PC-3 (cell line): ENCODE data around the gene SYNGR2. TPM values are rescaled to one million over a fixed set of nuclear protein-coding genes. Genes with fewer than 3 reads are reported as not detected.
A peak's percentile ranks its signal among the peaks of the same experiment; 100 is the strongest.

ENCODE experiments used
- ATAC-seq: fragments of 200-7000 bp; cut with Tn5 transposase; 2 replicates; pipeline ENCODE4 v1.9.1; 2020; ENCODE audit warnings: mild to moderate bottlenecking, moderate library complexity
- BruUV-seq: library from RNA; stranded (reverse); fragments of 400-500 nt; replicated peaks from 2 replicates; lab custom pipeline; 2021; lab: Mats Ljungman, UMichigan
- CTCF ChIA-PET: fragments of 300-600 bp; sonication (Branson Sonifier 250); formaldehyde crosslinking; loops from one replicate; lab custom pipeline; 2022; ENCODE audit warnings: antibody characterized with exemption; lab: Charles Lee
- POLR2A ChIA-PET: fragments of 300-600 bp; sonication (Branson Sonifier 250); formaldehyde crosslinking; loops from one replicate; lab custom pipeline; 2022; ENCODE audit warnings: antibody characterized with exemption; ENCODE audit not compliant: unreplicated experiment; lab: Charles Lee
- DNase-seq: peaks from one replicate; pipeline ENCODE4 v3.0.0-alpha.2; 2015
- H2AFZ ChIP-seq: fragments of 300-600 bp; sonication (generic); 2 replicates; pipeline ENCODE4 v1.6.0; 2016; ENCODE audit warnings: antibody characterized with exemption, low read length
- H3F3A ChIP-seq: fragments of 300-600 bp; sonication (generic); one replicate; pipeline ENCODE4 v1.6.0; 2017; ENCODE audit warnings: antibody characterized with exemption, low read length, control low read depth, mild to moderate bottlenecking; ENCODE audit not compliant: unreplicated experiment
- H3K27ac ChIP-seq: fragments of 300-600 bp; sonication (generic); 2 replicates; pipeline ENCODE4 v1.5.1; 2016; ENCODE audit warnings: mild to moderate bottlenecking, low read length
- H3K27me3 ChIP-seq: fragments of 300-600 bp; sonication (generic); 2 replicates; pipeline ENCODE4 v1.6.1; 2016; ENCODE audit warnings: low read length, mixed read lengths
- H3K36me3 ChIP-seq: fragments of 300-600 bp; sonication (generic); 2 replicates; pipeline ENCODE4 v1.6.1; 2016; ENCODE audit warnings: low read depth, mixed run types, low read length, mixed read lengths
- H3K4me1 ChIP-seq: fragments of 300-600 bp; sonication (generic); 2 replicates; pipeline ENCODE4 v1.5.1; 2016; ENCODE audit warnings: low read length; ENCODE audit not compliant: insufficient read depth
- H3K4me2 ChIP-seq: fragments of 300-600 bp; sonication (generic); 2 replicates; pipeline ENCODE4 v1.6.0; 2016; ENCODE audit warnings: low read length
- H3K4me3 ChIP-seq: fragments of 300-600 bp; sonication (generic); 2 replicates; pipeline ENCODE4 v1.5.1; 2016; ENCODE audit warnings: mild to moderate bottlenecking, low read length, mixed read lengths
- H3K79me2 ChIP-seq: fragments of 300-600 bp; sonication (generic); 2 replicates; pipeline ENCODE4 v1.6.1; 2017; ENCODE audit warnings: low read length, mixed read lengths
- H3K9ac ChIP-seq: fragments of 300-600 bp; sonication (generic); 2 replicates; pipeline ENCODE4 v1.6.0; 2016; ENCODE audit warnings: mild to moderate bottlenecking, low read length
- H3K9me2 ChIP-seq: fragments of 300-600 bp; sonication (generic); replicated peaks from 2 replicates; pipeline ENCODE4 v1.6.1; 2016; ENCODE audit warnings: mixed run types, low read length, mixed read lengths
- H3K9me3 ChIP-seq: fragments of 300-600 bp; sonication (generic); 2 replicates; pipeline ENCODE4 v1.6.1; 2016; ENCODE audit warnings: low read length, mixed read lengths
- H4K20me1 ChIP-seq: fragments of 300-600 bp; sonication (generic); 2 replicates; pipeline ENCODE4 v1.6.1; 2016; ENCODE audit warnings: low read length, mixed read lengths
- CTCF ChIP-seq: fragments of 300-600 bp; sonication (generic); conservative IDR thresholded peaks from 2 replicates; pipeline ENCODE4 v1.5.1; 2017; ENCODE audit warnings: antibody characterized with exemption, low read depth, mild to moderate bottlenecking, low read length
- EZH2 ChIP-seq: fragments of 300-600 bp; sonication (generic); IDR thresholded peaks from one replicate; pipeline ENCODE4 v1.6.1; 2017; ENCODE audit warnings: antibody characterized with exemption, mild to moderate bottlenecking, low read length; ENCODE audit not compliant: unreplicated experiment
- EZH2phosphoT487 ChIP-seq: fragments of 300-600 bp; sonication (generic); IDR thresholded peaks from 2 replicates; pipeline ENCODE4 v1.6.1; 2018; ENCODE audit warnings: mild to moderate bottlenecking, antibody characterized with exemption, low read length, borderline replicate concordance
- intact Hi-C: fragments of 100-400 bp; cut with micrococcal nuclease; formaldehyde crosslinking; loops from 2 replicates; pipeline ENCODE4 v1.9.0; 2023
- total RNA-seq: library from RNA; depleted of rRNA; stranded (reverse); fragments of >200 nt; gene quantifications from 2 replicates; pipeline ENCODE4 v1.2.3, GENCODE V29; 2014

The SYNGR2 gene
- total RNA-seq, 1 experiment from 2014 or later: 213 TPM

DNA sequence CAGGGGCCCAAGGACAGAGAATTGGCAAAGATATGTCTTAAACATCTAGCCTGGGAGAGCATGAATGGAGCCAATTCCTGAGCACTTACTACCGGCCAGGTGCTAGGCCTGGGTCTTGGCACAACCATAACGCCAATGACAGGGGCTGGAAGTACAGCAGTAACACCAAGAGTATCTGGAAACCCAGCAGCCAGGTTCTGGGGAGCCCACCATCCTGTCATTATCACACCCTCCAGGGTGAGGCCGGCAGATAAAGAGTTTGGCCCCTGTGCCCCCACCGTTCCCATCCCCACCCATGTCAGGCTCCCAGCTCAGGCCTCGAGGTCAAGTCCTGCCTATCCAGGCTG lies 38.3 kb upstream of the SYNGR2 start:
- no peak overlapping the region for H3K27ac ChIP-seq
- no peaks in the 10 kb centered on the region for H3K27me3 ChIP-seq
- H3K4me2 ChIP-seq: no peak overlapping the region
- H3K4me3 ChIP-seq: no peak overlapping the region
- intact Hi-C loops: no loop called here
- H3K9ac ChIP-seq: no peak overlapping the region
- peaks cover 27% of the 10 kb centered on the region for H3K4me1 ChIP-seq
- H3K79me2 ChIP-seq: peaks cover 23% of the 10 kb centered on the region
- no peaks in the 10 kb centered on the region for H4K20me1 ChIP-seq
- peaks cover 2% of the 10 kb centered on the region; the same call in 1 of the 2 replicates for H3K36me3 ChIP-seq
- no peak overlapping the region for H2AFZ ChIP-seq
- H3K9me3 ChIP-seq: no peaks in the 10 kb centered on the region
- ChIA-PET POLR2A (interaction anchor here (0.5 kb wide), 1 partner anchor 10 kb away, joined by 3 read pairs; no protein-coding TSS in a partner anchor), CTCF (no interaction called here)
- peaks cover 3% of the 10 kb centered on the region for H3F3A ChIP-seq
- DNase-seq (no peak), ATAC-seq (no peak)
- BruUV-seq: no TSS peak
- H3K9me2 ChIP-seq: no peaks in the 10 kb centered on the region
- TF ChIP-seq EZH2 (no peak), CTCF (no peak), EZH2phosphoT487 (no peak)

DNA sequence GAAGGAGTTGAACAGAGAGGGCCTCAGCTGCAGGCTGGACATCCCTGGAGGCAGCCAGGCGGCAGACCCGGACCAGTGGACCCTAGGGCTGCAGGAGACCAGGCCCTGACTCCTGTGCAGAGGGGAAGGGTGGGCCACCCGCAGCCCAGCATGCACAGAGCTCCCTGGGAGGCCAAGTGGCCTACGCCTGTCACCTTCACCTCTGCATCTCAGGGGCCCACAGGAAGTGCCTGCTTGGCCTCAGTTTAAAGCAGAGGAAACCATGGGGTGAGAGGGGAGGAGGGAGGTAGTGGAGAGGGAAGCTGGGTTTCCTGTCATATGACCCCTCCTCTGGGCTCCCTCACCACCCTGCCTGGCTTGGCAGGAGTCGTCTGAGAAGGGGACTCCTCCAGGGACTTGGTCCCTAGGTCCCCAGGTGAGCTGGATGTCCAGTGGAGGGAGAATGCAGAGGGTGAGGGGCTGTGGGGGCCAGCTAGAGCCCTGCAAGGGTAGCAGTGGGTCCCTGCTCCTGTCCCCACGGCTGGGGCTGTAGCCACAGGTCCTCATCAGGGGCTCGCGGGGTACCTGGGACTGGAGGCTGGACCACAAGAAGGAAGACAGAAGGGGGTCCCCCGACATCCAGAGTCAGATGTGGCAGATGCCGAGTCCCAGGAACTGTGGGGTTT lies 37.8 kb upstream of the SYNGR2 start, which contains the start of gene TMC8:
TSS of gene TMC8 (plus strand) at position 335 of the 665 bp plus-strand sequence. CDS start 818 bp downstream, outside the sequence.
- BruUV-seq: no TSS peak
- ATAC-seq: no peak
- no peak for DNase-seq
- Histone ChIP-seq H3K4me2 (peak within 1 kb of the TSS; percentile 82), H3K79me2 (peaks cover 23% of the 10 kb centered on the region), H3K9me3 (no peaks in the 10 kb centered on the region), H3K36me3 (no peaks in the 10 kb centered on the region), H2AFZ (no peak within 1 kb of the TSS), H4K20me1 (no peaks in the 10 kb centered on the region), H3F3A (peaks cover 3% of the 10 kb centered on the region), H3K27ac (no peak within 1 kb of the TSS), H3K4me3 (peak within 1 kb of the TSS; percentile 55), H3K9ac (no peak within 1 kb of the TSS), H3K4me1 (peaks cover 27% of the 10 kb centered on the region), H3K9me2 (no peaks in the 10 kb centered on the region), H3K27me3 (no peaks in the 10 kb centered on the region)
- TF ChIP-seq CTCF (no peak), EZH2 (no peak), EZH2phosphoT487 (no peak)
- intact Hi-C loops: no loop called here
- CTCF ChIA-PET: no interaction called here
- POLR2A ChIA-PET: interaction anchor here (0.5 kb wide), 1 partner anchor 10 kb away, joined by 3 read pairs; no protein-coding TSS in a partner anchor
